Peyer's patch (tissue), 4 donors: Measurements from ENCODE around the gene TPD52L2. TPM values are rescaled to one million over a fixed set of nuclear protein-coding genes. Genes with fewer than 3 reads are reported as not detected.
"Not testable (repeated sequence)": the region's sequence is repeated elsewhere in the genome, so short reads cannot be mapped to it uniquely, and the experiment has no call there.

Experiments used
- DNase-seq, 3 donors: peaks; one replicate each; pipeline ENCODE4 v3.0.0-alpha.2; 2017 to 2019
- H3K27ac ChIP-seq, 4 donors: fragments of 200-600 bp; sonication (generic); one replicate each; pipeline ENCODE4 v1.5.1; 2016 to 2019
- H3K27me3 ChIP-seq, 2 donors: fragments of 200-600 bp; sonication (generic); one replicate each; pipeline ENCODE4 v1.5.1; 2019
- H3K36me3 ChIP-seq, 3 donors: fragments of 200-600 bp; sonication (generic); one replicate each; pipeline ENCODE4 v1.5.1; 2016 to 2019
- H3K4me1 ChIP-seq, 4 donors: fragments of 200-600 bp; sonication (generic); one replicate each; pipeline ENCODE4 v1.5.1; 2016 to 2019
- H3K4me3 ChIP-seq, 4 donors: fragments of 200-600 bp; sonication (generic); 1 replicate in 3 of 4; 2 replicates in 1 of 4; pipeline ENCODE4 v1.5.1; 2016 to 2019; ENCODE audit warnings: mild to moderate bottlenecking in 1 of 4
- H3K9me3 ChIP-seq, 4 donors: fragments of 200-600 bp; sonication (generic); one replicate each; pipeline ENCODE4 v1.5.1; 2016 to 2019; ENCODE audit warnings: mild to moderate bottlenecking in 1 of 4
- CTCF ChIP-seq, 6 experiments: fragments of 450-650 bp in 4 of 6; fragments of 200-600 bp in 2 of 6; sonication (generic) in 1 of 6; IDR thresholded peaks; one replicate each; pipeline ENCODE4 v1.5.1; 2017 to 2019; ENCODE audit warnings: antibody characterized with exemption in 6 of 6, mild to moderate bottlenecking in 3 of 6, moderate library complexity in 1 of 6
- POLR2A ChIP-seq, 2 donors: fragments of 450-650 bp; IDR thresholded peaks; one replicate each; pipeline ENCODE4 v1.5.1; 2017; ENCODE audit warnings: antibody characterized with exemption in 2 of 2, mild to moderate bottlenecking in 2 of 2, moderate library complexity in 2 of 2
- total RNA-seq, 4 donors: library from RNA; depleted of rRNA; stranded (reverse); fragments of >200 nt; gene quantifications; one replicate each; pipeline ENCODE4 v1.1.0, GENCODE V29; 2016

The TPD52L2 gene
- total RNA-seq, 4 donors from 2014 or later, result 59.4 to 78.7 (median 65.1) TPM

DNA sequence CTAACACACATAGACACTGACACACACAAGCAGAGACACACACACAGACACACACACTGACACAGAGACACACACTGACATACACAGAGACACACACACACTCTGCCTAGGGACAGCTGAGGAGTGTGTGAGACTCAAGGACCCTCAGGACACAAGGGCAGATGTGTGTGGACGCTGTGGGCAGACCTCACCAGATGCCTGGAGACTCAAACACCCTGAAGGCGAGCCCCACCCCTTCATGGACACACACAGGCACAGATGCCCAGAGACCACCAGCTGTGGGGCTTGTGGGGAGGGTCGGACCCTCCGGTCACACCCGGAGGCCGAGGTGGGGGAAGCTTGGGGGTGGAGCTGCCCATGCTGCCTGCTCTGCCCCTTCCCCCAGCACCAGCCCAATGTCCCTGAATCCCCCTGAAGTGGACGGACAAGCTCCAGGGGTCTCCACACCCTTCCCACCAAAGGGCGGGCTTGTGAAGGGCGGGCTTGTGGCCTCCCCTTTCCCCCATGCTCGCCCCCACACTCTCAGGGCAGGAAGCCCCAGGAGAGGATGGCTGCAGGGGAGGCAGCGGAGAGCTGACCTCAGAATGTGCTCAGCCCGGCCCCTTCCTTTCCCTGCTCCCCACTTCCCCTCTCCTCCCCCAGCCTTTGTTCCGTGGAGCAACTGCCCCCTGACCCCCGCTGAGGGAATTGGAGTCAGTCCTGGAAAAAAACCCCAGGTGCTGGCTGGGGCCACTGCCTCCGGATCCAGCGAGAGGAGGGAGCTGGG, 17.6 kb upstream of the TPD52L2 start:
- Histone ChIP-seq H3K27ac (peak overlapping the region in 3 of 4 donors; percentile 45 to 56 (median 46)), H3K9me3 (no peaks in the 10 kb centered on the region), H3K36me3 (no peaks in the 10 kb centered on the region), H3K4me3 (no peak overlapping the region), H3K4me1 (peaks cover 0 to 20% (median 0%) of the 10 kb centered on the region in 4 donors), H3K27me3 (peaks cover 0 to 3% of the 10 kb centered on the region in 2 donors)
- TF ChIP-seq CTCF (IDR thresholded peaks at IDR 0.05), result no peak
- TF ChIP-seq POLR2A (IDR thresholded peaks at IDR 0.05), result no peak
- no peak for DNase-seq

DNA sequence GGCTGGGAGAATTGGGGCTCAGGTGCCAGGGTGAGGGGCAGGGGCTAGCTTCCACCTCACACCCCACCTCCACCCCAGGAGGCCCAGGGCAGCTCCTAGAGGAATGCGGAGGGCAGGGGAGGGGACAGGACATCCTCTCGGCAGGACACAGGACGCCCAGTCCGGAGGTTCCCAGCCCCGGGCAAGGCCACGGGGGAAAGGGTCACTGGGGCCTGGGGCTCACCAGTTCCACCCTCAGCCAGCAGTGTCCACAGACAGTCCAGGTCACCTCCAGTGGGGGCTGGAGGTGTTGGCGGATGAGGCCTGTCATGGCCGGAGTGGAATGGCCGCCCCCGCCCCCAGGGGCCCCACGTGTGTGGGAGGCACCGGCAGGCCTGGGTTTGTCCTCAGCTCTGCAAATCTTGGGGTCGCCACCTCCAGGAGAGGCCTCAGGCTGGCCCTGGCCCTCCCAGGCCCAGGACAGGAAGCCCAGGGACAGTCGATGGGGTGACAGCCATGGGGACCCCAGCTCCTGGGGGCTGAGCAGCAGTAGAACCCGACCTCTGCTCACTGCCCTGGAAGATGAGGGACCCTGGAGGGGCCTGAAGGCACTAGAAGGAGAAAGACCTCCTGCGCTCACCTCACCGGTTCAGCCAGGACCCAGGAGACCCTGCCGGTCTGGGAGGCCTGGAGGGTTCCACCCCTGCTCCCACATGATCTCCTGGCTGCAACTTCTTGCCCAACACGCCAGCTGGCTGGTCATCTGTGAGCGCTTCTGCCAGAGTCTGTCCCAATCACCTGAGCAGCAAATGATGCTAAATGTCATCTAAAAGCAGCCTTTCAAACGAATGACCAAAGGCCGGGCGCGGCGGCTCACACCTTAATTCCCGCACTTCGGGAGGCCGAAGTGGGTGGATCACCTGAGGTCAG, 16.8 kb upstream of the TPD52L2 start:
- peaks cover 0 to 20% (median 0%) of the 10 kb centered on the region in 4 donors for H3K4me1 ChIP-seq
- H3K36me3 ChIP-seq, result no peaks in the 10 kb centered on the region
- TF ChIP-seq POLR2A (IDR thresholded peaks at IDR 0.05) (no peak), CTCF (IDR thresholded peaks at IDR 0.05) (no peak)
- no peak for DNase-seq
- H3K27ac ChIP-seq, result peak overlapping the region in 3 of 4 donors; percentile 45 to 56 (median 46)
- H3K9me3 ChIP-seq, result no peaks in the 10 kb centered on the region
- peaks cover 0 to 3% of the 10 kb centered on the region in 2 donors for H3K27me3 ChIP-seq
- H3K4me3 ChIP-seq, result no peak overlapping the region

DNA sequence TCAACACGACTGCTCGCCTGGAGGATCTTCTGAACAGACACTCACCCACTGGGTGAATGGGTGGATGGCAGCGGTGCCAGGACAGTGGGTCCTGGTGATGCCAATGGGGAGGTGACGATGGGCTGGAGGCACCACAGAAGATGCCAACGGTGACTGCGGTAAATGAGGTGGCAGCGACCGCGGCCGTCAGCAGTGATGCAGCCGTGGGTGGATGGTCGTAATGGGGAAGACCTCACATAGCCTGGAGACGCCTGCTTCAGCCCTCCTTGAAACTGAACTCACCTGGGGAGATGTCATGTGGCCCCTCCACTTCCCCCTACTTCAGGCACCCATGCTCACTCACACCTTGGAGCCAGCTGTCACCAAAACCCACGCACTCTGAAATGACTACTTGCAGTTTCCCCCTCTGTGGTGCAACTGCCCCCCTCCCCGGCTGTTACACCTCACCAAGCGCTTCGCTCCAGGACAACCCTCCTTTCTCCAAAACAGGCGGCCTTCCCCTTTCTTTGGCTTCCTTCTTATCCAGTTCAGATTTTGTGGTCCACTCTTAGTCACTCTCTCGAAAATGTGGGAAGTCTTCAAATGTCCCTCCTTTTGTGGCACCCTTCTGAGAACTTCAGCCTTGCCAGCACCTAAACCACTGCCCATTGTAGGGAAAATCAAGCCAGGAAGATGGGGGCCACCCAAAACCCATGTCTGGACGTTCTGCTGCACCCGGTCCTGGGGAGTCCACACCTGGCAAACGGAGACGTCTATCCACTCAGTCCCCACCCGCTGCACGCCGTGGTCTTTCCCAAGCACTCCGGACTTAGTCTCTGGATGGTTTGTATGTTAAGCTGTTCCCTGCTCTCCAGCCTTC, 14.2 kb upstream of the TPD52L2 start:
- no peak overlapping the region for H3K4me3 ChIP-seq
- H3K4me1 ChIP-seq, result peaks cover 0 to 39% (median 8%) of the 10 kb centered on the region in 4 donors
- no peaks in the 10 kb centered on the region for H3K9me3 ChIP-seq
- peaks cover 0 to 14% of the 10 kb centered on the region in 2 donors for H3K27me3 ChIP-seq
- DNase-seq, result peak in 1 of 3 donors; percentile 28
- no peak overlapping the region for H3K27ac ChIP-seq
- no peaks in the 10 kb centered on the region for H3K36me3 ChIP-seq
- TF ChIP-seq POLR2A (IDR thresholded peaks at IDR 0.05), result no peak
- TF ChIP-seq CTCF (IDR thresholded peaks at IDR 0.05), result no peak

DNA sequence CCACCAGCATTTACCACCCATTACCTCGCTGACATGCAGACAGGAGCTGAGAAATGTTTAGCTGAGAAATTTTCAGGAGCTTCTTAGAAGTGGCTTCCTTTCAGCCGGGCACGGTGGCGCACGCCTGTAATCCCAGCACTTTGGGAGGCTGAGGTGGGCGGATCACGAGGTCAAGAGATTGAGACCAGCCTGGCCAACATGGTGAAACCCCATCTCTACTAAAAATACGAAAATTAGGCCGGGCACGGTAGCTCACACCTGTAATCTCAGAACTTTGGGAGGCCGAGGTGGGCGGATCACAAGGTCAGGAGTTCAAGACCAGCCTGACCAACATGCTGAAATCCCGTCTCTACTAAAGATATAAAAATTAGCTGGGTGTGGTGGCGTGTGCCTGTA, 13.5 kb upstream of the TPD52L2 start:
- not testable (repeated sequence) for H3K27ac ChIP-seq, DNase-seq, H3K9me3 ChIP-seq, H3K4me3 ChIP-seq, H3K36me3 ChIP-seq
- H3K4me1 ChIP-seq, result peaks cover 0 to 36% (median 8%) of the 10 kb centered on the region in 4 donors
- peaks cover 0 to 12% of the 10 kb centered on the region in 2 donors for H3K27me3 ChIP-seq

DNA sequence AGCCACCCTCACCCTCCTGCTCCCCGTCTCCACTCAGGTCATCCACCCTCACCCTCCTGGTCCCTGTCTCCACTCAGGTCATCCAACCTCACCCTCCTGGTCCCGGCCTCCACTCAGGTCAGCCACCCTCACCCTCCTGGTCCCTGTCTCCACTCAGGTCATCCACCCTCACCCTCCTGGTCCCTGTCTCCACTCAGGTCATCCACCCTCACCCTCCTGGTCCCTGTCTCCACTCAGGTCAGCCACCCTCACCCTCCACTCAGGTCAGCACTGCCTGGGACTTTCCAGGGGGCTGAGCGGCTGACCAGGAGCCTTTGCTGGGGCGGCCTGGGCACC, 11.4 kb upstream of the TPD52L2 start:
- H3K4me3 ChIP-seq, H3K9me3 ChIP-seq, H3K36me3 ChIP-seq: not testable (repeated sequence)
- peaks cover 0 to 12% of the 10 kb centered on the region in 2 donors for H3K27me3 ChIP-seq
- H3K27ac ChIP-seq, result peak overlapping the region; percentile 29 to 73 (median 62)
- H3K4me1 ChIP-seq, result peaks cover 0 to 39% (median 17%) of the 10 kb centered on the region in 4 donors
- DNase-seq, result peak in 1 of 3 donors; percentile 44

DNA sequence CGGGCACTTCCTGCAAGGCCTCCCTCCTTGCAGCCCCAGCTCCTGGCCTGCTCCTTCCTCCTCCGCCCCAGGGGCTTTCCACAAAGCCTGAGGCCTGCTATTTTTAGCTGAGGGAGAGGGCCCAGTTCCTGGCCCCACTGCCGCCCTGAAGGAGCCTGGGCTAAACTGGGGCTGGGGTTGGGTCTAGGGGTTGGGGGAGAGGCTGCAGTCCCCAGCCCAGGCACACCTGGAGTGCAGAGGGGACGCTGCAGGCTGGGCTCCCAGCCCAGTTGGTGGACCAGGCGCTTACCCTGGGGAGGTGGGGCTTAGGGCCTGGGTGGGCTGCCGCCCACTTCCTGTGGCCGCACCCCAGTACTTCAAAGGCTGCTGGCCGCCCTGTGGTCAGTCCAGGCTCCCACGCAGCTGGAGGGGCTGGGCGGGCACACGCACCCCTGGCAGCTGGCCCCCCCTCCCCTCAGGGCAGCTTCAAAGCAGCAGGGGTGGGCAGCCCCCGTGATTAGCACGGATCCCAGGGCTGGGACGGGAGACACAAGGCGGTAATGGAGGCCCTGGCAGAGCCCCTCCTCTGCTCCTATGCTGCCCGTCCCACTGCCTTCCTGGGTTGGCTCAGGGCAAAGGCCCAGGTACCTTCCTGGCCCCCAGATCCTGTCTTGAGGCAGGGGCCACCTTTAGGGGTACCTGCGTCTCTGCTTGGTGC, 10.9 kb upstream of the TPD52L2 start:
- peaks cover 0 to 39% (median 20%) of the 10 kb centered on the region in 4 donors for H3K4me1 ChIP-seq
- H3K27me3 ChIP-seq, result peaks cover 0 to 12% of the 10 kb centered on the region in 2 donors
- no peaks in the 10 kb centered on the region for H3K36me3 ChIP-seq
- no peaks in the 10 kb centered on the region for H3K9me3 ChIP-seq
- H3K4me3 ChIP-seq, result peak overlapping the region in 1 of 4 donors; percentile 13
- DNase-seq, result peak in 1 of 3 donors; percentile 46
- TF ChIP-seq POLR2A (IDR thresholded peaks at IDR 0.05) (no peak), CTCF (IDR thresholded peaks at IDR 0.05) (no peak)
- H3K27ac ChIP-seq, result peak overlapping the region; percentile 29 to 73 (median 62)
